Glutamatergic neuron (in vitro differentiated cells): ENCODE measurements around the gene RAB5A. TPM values are rescaled to one million over a fixed set of nuclear protein-coding genes. Genes with fewer than 3 reads are reported as not detected.
A peak's percentile ranks its signal among the peaks of the same experiment; 100 is the strongest.
"Not testable (repeated sequence)": the region's sequence is repeated elsewhere in the genome, so short reads cannot be mapped to it uniquely, and the experiment has no call there.

ENCODE experiments used
- DNase-seq: peaks from one replicate; pipeline ENCODE4 v3.0.0; 2022
- H3K27ac Mint-ChIP-seq: one replicate; pipeline ENCODE4 v1.8.0; 2020; ENCODE audit warnings: mild to moderate bottlenecking, mixed read lengths, inconsistent platforms; ENCODE audit not compliant: unreplicated experiment
- H3K27me3 Mint-ChIP-seq: one replicate; pipeline ENCODE4 v1.8.0; 2020; ENCODE audit warnings: mild to moderate bottlenecking, moderate library complexity, mixed read lengths, inconsistent platforms; ENCODE audit not compliant: unreplicated experiment
- H3K36me3 Mint-ChIP-seq: one replicate; pipeline ENCODE4 v1.8.0; 2020; ENCODE audit warnings: mild to moderate bottlenecking, mixed read lengths, inconsistent platforms; ENCODE audit not compliant: unreplicated experiment
- H3K4me1 Mint-ChIP-seq: one replicate; pipeline ENCODE4 v1.8.0; 2020; ENCODE audit warnings: mild to moderate bottlenecking, low read depth, mixed read lengths, inconsistent platforms; ENCODE audit not compliant: unreplicated experiment
- H3K4me3 Mint-ChIP-seq: one replicate; pipeline ENCODE4 v1.8.0; 2020; ENCODE audit warnings: mild to moderate bottlenecking, mixed read lengths, inconsistent platforms; ENCODE audit not compliant: unreplicated experiment
- H3K9me3 Mint-ChIP-seq: one replicate; pipeline ENCODE4 v1.8.0; 2020; ENCODE audit warnings: mild to moderate bottlenecking, moderate library complexity, mixed read lengths, inconsistent platforms; ENCODE audit not compliant: unreplicated experiment
- total RNA-seq: library from RNA; stranded (reverse); fragmentation: NEBNext Ultra II Directional; extraction: Animal tissue kit (Norgen Biotek cat#: 25700); gene quantifications from one replicate; pipeline ENCODE4 v1.2.1, GENCODE V29; 2021; ENCODE audit not compliant: unreplicated experiment
- TF ChIP-seq, protein P1 (sequence below): fragments of 200-600 bp; sonication (generic); IDR thresholded peaks from one replicate; pipeline ENCODE4 v1.5.0; 2021; ENCODE audit not compliant: partially characterized antibody, unreplicated experiment

The RAB5A gene
- total RNA-seq, 1 donor from 2014 or later: 81.8 TPM

DNA sequence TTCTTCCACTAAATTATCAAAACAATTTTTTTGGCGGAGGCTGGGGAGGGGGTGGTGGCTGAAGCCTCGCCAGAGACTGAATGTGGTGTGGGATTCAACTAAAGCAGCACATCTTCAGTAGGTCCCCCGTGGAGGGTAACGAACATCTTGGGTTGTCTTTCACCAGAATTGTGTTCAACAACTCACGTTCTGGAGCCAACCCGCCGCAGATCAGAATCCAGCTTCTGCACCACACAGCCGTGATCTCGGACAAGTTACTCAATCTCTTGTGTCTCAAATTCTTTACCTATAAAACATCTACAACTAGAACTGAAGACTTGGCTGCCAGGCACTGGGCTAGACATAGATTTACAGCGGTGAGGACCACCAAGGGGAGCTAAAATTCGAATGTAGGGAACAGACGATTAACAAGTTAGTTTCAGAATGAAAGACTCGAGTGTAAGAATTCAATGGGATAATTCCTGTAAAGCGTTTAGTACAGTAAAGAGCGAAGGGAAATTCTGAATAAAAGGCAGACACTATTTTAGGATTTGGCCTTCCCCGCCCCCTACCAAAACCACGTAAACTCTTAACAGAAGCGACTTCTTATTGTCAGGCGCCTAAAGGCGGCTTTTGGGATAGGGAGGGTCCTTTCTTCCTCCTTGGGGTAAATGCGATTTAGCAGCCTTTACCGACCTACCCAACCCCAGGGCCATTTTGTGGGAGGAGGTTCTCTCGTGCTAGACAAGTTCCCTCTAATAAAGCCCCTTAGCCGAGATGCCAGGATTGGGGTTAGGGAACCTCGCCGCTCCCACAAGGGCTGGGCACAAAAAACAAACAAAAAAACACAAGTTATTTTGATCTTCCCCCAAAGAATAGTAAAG is 697 bp upstream of the RAB5A start:
- H3K27ac Mint-ChIP-seq: peak overlapping the region; percentile 93
- H3K4me3 Mint-ChIP-seq: peak overlapping the region; percentile 98
- no peak for DNase-seq
- TF ChIP-seq, protein P1, sequence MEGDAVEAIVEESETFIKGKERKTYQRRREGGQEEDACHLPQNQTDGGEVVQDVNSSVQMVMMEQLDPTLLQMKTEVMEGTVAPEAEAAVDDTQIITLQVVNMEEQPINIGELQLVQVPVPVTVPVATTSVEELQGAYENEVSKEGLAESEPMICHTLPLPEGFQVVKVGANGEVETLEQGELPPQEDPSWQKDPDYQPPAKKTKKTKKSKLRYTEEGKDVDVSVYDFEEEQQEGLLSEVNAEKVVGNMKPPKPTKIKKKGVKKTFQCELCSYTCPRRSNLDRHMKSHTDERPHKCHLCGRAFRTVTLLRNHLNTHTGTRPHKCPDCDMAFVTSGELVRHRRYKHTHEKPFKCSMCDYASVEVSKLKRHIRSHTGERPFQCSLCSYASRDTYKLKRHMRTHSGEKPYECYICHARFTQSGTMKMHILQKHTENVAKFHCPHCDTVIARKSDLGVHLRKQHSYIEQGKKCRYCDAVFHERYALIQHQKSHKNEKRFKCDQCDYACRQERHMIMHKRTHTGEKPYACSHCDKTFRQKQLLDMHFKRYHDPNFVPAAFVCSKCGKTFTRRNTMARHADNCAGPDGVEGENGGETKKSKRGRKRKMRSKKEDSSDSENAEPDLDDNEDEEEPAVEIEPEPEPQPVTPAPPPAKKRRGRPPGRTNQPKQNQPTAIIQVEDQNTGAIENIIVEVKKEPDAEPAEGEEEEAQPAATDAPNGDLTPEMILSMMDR: no peak
- H3K36me3 Mint-ChIP-seq: no peaks in the 10 kb centered on the region
- peaks cover 13% of the 10 kb centered on the region for H3K4me1 Mint-ChIP-seq
- peaks cover 7% of the 10 kb centered on the region for H3K9me3 Mint-ChIP-seq
- peaks cover 4% of the 10 kb centered on the region for H3K27me3 Mint-ChIP-seq

DNA sequence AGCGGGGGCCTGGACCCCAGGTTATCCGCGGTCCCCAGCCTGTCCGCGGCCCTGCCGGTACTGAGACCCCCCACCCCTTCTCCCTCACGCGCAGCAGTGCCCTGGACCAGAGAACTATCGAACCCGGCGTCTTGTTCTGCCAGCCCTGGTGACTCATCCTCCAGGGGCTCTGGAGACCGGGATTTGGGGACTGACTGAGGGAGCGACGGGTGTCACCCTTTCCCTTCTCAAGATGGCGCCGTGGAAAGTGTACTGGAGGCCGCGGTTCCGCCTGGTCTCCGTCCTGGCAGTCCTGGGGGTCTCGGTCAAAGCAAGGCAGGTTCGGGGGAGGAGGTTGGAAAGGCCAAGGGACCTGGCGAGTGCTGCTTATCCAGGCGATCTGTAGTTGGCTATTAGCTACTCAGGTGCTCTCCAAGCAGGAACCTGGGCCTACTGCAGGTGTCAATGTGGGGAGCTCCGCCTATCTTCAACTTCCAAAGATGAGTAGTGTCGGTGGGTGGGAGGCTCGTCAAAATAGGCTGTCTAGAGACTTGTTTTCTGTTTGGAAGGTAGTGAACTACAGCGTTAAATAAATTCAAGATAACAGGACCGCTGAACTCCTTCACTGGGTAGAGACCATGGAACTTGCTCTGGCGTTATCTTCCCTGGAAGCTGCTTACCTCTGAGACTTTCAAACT is 790 bp downstream of the RAB5A start:
- peaks cover 13% of the 10 kb centered on the region for H3K4me1 Mint-ChIP-seq
- H3K27me3 Mint-ChIP-seq: peaks cover 4% of the 10 kb centered on the region
- TF ChIP-seq, protein P1: no peak
- H3K9me3 Mint-ChIP-seq: peaks cover 7% of the 10 kb centered on the region
- peak overlapping the region; percentile 89 for H3K27ac Mint-ChIP-seq
- peak; percentile 43 for DNase-seq
- peak overlapping the region; percentile 98 for H3K4me3 Mint-ChIP-seq
- no peaks in the 10 kb centered on the region for H3K36me3 Mint-ChIP-seq

DNA sequence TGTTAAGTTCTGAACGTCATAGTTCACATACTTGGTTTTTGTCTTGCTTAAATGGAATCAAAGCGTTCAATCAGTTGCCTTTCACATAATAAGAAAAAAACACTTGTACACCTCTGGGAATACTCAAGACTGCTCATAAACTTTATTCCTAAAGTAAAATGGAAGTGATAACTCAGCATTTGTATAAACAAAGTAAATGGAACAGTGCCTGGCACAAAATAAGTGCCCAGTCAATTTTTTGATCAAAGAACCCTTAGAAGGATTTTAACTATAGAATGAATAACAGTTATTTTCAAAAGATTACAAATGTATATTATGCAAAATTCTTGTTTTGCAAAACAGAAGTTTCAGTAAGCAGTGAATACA is 1.3 kb downstream of the RAB5A start:
- Mint-ChIP-seq H3K4me1 (peaks cover 13% of the 10 kb centered on the region), H3K27ac (peak overlapping the region; percentile 89), H3K27me3 (peaks cover 4% of the 10 kb centered on the region), H3K4me3 (peak overlapping the region; percentile 98), H3K9me3 (peaks cover 7% of the 10 kb centered on the region), H3K36me3 (no peaks in the 10 kb centered on the region)
- TF ChIP-seq, protein P1: no peak
- no peak for DNase-seq

DNA sequence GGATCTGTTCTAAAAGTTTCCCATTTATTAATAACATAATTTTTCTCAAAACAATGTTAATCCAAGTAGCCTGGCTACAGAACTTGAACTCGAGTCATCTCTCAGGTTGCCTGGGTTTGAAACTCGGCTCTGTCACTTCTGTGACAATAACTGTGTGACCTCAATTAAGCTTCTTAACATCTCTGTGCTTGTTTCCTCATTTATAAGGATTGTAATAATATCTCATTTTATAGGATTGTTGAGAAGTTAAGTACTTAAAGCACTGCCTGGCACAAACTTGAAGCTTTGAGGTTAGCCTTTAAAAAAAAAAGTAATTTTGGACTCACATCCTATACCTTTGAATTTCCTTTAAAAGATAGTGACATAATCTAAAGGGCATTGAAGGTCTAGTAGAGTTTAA is 3.4 kb downstream of the RAB5A start:
- Mint-ChIP-seq H3K36me3 (no peaks in the 10 kb centered on the region), H3K4me3 (no peak overlapping the region), H3K9me3 (peaks cover 7% of the 10 kb centered on the region), H3K27ac (no peak overlapping the region), H3K27me3 (peaks cover 4% of the 10 kb centered on the region), H3K4me1 (peaks cover 13% of the 10 kb centered on the region)
- TF ChIP-seq, protein P1: no peak
- no peak for DNase-seq

DNA sequence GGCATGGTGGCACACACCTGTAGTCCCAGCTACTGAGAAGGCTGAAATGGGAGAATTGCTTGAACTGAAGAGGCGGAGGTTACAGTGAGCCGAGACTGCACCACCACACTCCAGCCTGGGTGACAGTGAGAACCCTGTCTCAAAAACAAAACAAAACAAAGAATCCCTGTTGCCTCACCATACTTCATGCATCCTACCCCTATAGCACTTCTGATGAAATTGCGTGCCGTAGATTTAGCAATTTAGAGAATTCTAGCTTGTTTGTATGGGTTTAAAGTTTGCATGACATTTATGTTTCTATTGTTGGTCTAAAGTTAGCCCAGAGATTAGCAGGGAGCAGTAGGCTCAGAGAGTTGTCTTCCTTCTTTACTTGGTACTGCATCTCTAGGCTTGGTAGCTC is 7.8 kb downstream of the RAB5A start:
- Mint-ChIP-seq H3K4me3 (no peak overlapping the region), H3K9me3 (no peaks in the 10 kb centered on the region), H3K27me3 (no peaks in the 10 kb centered on the region), H3K27ac (no peak overlapping the region), H3K36me3 (no peaks in the 10 kb centered on the region), H3K4me1 (no peaks in the 10 kb centered on the region)
- TF ChIP-seq, protein P1: no peak
- DNase-seq: no peak

DNA sequence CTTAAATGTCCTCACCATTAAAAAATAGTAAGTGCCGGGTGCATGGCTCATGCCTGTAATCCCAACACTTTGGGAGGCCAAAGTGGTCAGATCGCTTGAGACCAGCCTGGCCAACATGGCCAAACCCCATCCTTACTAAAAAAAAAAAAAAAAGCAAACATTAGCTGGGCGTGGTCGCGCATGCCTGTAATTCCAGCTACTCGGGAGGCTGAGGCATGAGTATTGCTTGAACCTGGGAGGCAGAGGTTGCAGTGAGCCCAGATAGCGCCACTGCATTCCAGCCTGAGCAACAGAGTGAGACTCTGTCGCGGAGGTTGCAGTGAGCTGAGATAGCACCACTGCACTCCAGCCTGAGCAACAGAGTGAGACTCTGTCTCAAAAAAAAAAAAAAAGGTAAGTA is 10.5 kb downstream of the RAB5A start:
- not testable (repeated sequence) for DNase-seq, H3K27me3 Mint-ChIP-seq, H3K4me3 Mint-ChIP-seq, H3K36me3 Mint-ChIP-seq, H3K27ac Mint-ChIP-seq, H3K4me1 Mint-ChIP-seq, H3K9me3 Mint-ChIP-seq
